HUES6 (cell line): ENCODE data around the gene KANK2.

ENCODE experiments used
- H3K27ac ChIP-seq: 2 replicates; pipeline ENCODE4 v1.7.0; 2013; ENCODE audit warnings: low read depth, mild to moderate bottlenecking, low read length, inconsistent platforms
- H3K27me3 ChIP-seq: 2 replicates; pipeline ENCODE4 v1.6.1; 2013; ENCODE audit warnings: low read length; ENCODE audit not compliant: control insufficient read depth, insufficient read depth
- H3K36me3 ChIP-seq: 2 replicates; pipeline ENCODE4 v1.6.1; 2013; ENCODE audit warnings: low read length; ENCODE audit not compliant: control insufficient read depth, insufficient read depth
- H3K4me1 ChIP-seq: 2 replicates; pipeline ENCODE4 v1.6.1; 2013; ENCODE audit warnings: low read length; ENCODE audit not compliant: control insufficient read depth, insufficient read depth
- H3K4me3 ChIP-seq: 2 replicates; pipeline ENCODE4 v1.5.1; 2013; ENCODE audit warnings: low read depth, low read length
- H3K9ac ChIP-seq: one replicate; pipeline ENCODE4 v1.6.1; 2013; ENCODE audit warnings: mild to moderate bottlenecking, low read length
- H3K9me3 ChIP-seq: 2 replicates; pipeline ENCODE4 v1.6.1; 2013; ENCODE audit warnings: low read depth, low read length; ENCODE audit not compliant: control insufficient read depth, insufficient read depth

Gene KANK2

DNA sequence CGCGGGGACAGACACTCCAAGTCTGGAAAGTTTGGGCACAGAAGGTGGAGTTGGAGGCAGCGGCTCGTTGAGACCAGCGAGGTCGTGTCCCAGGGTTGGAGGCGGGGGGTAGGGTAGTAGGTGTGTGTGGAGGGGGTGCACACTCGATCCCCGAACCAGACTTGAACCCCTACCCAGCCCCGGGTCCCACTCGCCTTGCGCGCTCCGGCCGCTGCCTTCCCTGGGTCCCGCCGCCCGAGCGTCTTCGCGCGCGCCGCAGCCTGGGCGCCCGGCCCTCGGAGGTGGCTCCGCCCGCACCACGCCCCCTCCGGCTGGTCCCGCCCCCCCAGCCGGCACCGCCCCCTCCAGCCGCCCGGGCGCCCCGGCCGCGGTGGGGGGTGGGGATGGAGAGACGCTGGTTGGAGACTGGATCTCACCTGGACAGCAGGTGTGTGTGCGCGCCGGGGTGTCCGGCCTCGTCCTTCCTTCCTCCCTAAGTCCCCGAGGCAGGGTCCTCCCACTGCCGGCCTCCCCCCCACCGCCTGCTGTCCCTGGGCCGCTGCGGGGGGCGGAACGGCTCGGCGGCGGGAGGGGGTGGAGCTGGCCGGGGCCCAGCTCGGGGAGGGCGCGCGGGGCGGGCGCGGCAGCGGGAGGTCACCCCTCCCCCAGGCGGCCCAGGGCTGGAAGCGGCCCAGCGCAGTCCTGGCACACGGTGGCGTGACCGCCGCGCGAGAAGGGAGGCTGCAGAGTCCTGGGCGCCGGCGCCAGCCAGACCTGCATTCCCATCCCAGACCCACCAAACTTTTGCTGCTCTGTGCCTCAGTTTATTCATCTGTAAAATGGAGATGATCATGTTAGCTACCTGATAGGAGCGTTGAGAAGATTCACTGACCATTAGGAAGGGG lies at the start of gene KANK2:
TSS of gene KANK2 (minus strand) at position 255 of the 884 bp plus-strand sequence. CDS start 3,034 bp downstream, outside the sequence.
- peaks cover 34% of the 10 kb centered on the region for H3K36me3 ChIP-seq
- H3K4me1 ChIP-seq: peaks cover 12% of the 10 kb centered on the region; the same call in 1 of the 2 replicates
- peak within 1 kb of the TSS; percentile 64; the same call in 1 of the 2 replicates for H3K27ac ChIP-seq
- no peaks in the 10 kb centered on the region for H3K27me3 ChIP-seq
- H3K9ac ChIP-seq: peak within 1 kb of the TSS; percentile 86
- H3K4me3 ChIP-seq: peak within 1 kb of the TSS; percentile 98
- H3K9me3 ChIP-seq: no peaks in the 10 kb centered on the region

DNA sequence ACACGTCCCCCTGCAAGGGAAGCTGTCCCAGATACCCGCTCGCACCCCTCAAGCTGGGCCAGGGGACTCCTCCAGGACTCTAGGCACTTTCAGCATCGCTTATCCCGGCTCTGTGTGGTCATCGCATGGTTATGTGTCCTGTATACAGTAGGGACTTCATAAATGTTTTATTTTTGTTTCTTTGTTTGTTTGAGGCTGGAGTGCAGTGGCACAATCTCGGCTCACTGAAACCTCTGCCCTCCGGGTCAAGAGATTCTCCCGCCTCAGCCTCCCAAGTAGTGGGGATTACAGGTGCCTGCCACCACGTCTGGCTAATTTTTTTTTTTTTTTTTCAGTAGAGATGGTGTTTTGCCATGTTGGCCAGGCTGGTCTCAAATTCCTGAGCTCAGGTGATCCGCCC lies 49.6 kb upstream of the KANK2 start:
- no peak overlapping the region for H3K9ac ChIP-seq
- H3K27ac ChIP-seq: no peak overlapping the region
- no peaks in the 10 kb centered on the region for H3K9me3 ChIP-seq
- H3K27me3 ChIP-seq: no peaks in the 10 kb centered on the region
- peaks cover 48% of the 10 kb centered on the region for H3K36me3 ChIP-seq
- no peak overlapping the region for H3K4me3 ChIP-seq
- H3K4me1 ChIP-seq: peaks cover 3% of the 10 kb centered on the region; the same call in 1 of the 2 replicates

- no peaks in the 10 kb centered on the region for H3K27me3 ChIP-seq
- H3K27ac ChIP-seq: no peak overlapping the region
- H3K4me3 ChIP-seq: no peak overlapping the region
- no peaks in the 10 kb centered on the region for H3K9me3 ChIP-seq
- no peak overlapping the region for H3K9ac ChIP-seq
- H3K4me1 ChIP-seq: peaks cover 3% of the 10 kb centered on the region; the same call in 1 of the 2 replicates
- H3K36me3 ChIP-seq: peaks cover 48% of the 10 kb centered on the region
Observed at GRCh38 chr19:11244846-11245589, 47.7 kb upstream of the KANK2 start.

- H3K4me3 ChIP-seq: peak overlapping the region; percentile 39
- no peaks in the 10 kb centered on the region for H3K27me3 ChIP-seq
- H3K4me1 ChIP-seq: peaks cover 3% of the 10 kb centered on the region; the same call in 1 of the 2 replicates
- peaks cover 58% of the 10 kb centered on the region for H3K36me3 ChIP-seq
- H3K9ac ChIP-seq: no peak overlapping the region
- H3K9me3 ChIP-seq: no peaks in the 10 kb centered on the region
- H3K27ac ChIP-seq: no peak overlapping the region
Observed at GRCh38 chr19:11243798-11244169, 46.4 kb upstream of the KANK2 start.

- peaks cover 56% of the 10 kb centered on the region for H3K36me3 ChIP-seq
- H3K27ac ChIP-seq: no peak overlapping the region
- peaks cover 3% of the 10 kb centered on the region; the same call in 1 of the 2 replicates for H3K4me1 ChIP-seq
- peak overlapping the region; percentile 39 for H3K4me3 ChIP-seq
- H3K9ac ChIP-seq: no peak overlapping the region
- no peaks in the 10 kb centered on the region for H3K9me3 ChIP-seq
- H3K27me3 ChIP-seq: no peaks in the 10 kb centered on the region
Observed at GRCh38 chr19:11242864-11243797, 45.8 kb upstream of the KANK2 start.

- Histone ChIP-seq H3K9me3 (no peaks in the 10 kb centered on the region), H3K36me3 (peaks cover 54% of the 10 kb centered on the region), H3K4me3 (no peak overlapping the region), H3K9ac (no peak overlapping the region), H3K4me1 (peaks cover 5% of the 10 kb centered on the region; the same call in 1 of the 2 replicates), H3K27ac (no peak overlapping the region), H3K27me3 (no peaks in the 10 kb centered on the region)
Observed at GRCh38 chr19:11242025-11242424, 44.7 kb upstream of the KANK2 start.

- Histone ChIP-seq H3K4me1 (peaks cover 9% of the 10 kb centered on the region; the same call in 1 of the 2 replicates), H3K27ac (no peak overlapping the region), H3K4me3 (no peak overlapping the region), H3K36me3 (peaks cover 63% of the 10 kb centered on the region), H3K27me3 (no peaks in the 10 kb centered on the region), H3K9me3 (no peaks in the 10 kb centered on the region), H3K9ac (no peak overlapping the region)
Observed at GRCh38 chr19:11240008-11240444, 42.7 kb upstream of the KANK2 start.

DNA sequence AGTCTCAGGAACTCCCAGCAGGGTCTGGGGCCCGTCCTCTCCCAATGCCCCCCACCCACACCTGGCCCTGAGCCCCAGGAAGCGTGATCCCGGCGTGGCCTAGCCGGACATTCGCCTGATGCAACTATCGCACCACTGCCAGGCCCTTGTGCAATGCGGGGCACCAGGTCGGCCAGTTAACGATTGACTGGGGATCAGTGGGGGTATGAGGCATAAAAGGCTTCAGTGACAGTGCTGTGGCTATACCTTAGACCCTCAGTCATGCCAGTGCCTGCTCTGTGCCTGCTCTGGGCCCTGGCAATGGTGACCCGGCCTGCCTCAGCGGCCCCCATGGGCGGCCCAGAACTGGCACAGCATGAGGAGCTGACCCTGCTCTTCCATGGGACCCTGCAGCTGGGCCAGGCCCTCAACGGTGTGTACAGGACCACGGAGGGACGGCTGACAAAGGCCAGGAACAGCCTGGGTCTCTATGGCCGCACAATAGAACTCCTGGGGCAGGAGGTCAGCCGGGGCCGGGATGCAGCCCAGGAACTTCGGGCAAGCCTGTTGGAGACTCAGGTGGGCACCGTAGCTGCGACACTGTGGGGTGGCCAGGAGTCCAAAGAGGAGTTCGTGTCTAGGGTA lies 42.1 kb upstream of the KANK2 start, which contains the start of gene ANGPTL8:
TSS of gene ANGPTL8 (plus strand) at position 243 of the 624 bp plus-strand sequence. CDS start at position 262, 19 bp downstream.
- Histone ChIP-seq H3K9ac (no peak within 1 kb of the TSS), H3K9me3 (no peaks in the 10 kb centered on the region), H3K4me3 (no peak within 1 kb of the TSS), H3K27me3 (no peaks in the 10 kb centered on the region), H3K36me3 (peaks cover 66% of the 10 kb centered on the region), H3K27ac (no peak within 1 kb of the TSS), H3K4me1 (peaks cover 9% of the 10 kb centered on the region; the same call in 1 of the 2 replicates)

DNA sequence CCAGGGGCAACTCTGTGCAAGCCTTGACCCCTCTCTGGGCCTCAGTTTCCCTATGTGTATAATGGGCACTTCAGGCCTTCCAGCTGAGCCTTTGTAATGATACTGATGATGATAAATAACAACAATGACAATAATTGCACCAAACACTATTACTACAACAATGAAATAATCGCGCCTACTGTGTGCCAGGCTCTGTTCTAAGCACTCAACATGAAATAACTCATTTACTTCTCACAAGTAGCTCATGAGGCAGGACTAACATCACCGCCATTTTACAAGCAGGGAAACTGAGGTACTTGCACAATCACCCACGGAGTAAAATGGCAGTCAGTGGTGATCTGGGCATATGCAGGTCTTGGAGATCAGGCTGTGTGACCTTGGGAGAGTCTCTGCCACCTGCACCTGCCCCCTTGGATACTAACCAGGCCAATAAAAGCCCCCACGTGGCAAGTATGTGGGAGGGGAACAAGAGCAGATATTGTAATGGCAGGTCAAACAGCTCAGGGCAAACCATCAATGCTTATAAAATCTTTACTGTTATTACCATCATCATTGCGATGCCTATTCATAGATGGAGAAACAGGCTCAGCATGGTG lies 41.5 kb upstream of the KANK2 start:
- no peaks in the 10 kb centered on the region for H3K9me3 ChIP-seq
- no peak overlapping the region for H3K9ac ChIP-seq
- peaks cover 9% of the 10 kb centered on the region; the same call in 1 of the 2 replicates for H3K4me1 ChIP-seq
- no peak overlapping the region for H3K4me3 ChIP-seq
- no peaks in the 10 kb centered on the region for H3K27me3 ChIP-seq
- H3K27ac ChIP-seq: no peak overlapping the region
- peaks cover 67% of the 10 kb centered on the region for H3K36me3 ChIP-seq
